Measurements from ENCODE around the gene TAS2R8. TPM values are rescaled to one million over a fixed set of nuclear protein-coding genes. Genes with fewer than 3 reads are reported as not detected.

Gene TAS2R8
- polyA plus RNA-seq, 1 donor from 2014 or later = 0.59 TPM

- no peaks in the 10 kb centered on the region for H3K9me2 ChIP-seq (ENCODE audit: insufficient read depth, low read length)
- TF ChIP-seq POLR2AphosphoS5 (IDR thresholded peaks at IDR 0.05) = no peak
- TF ChIP-seq EP300 (conservative IDR thresholded peaks at IDR 0.05; ENCODE audit: poor library complexity, severe bottlenecking) = no peak
- TF ChIP-seq REST (IDR thresholded peaks at IDR 0.05; ENCODE audit: borderline replicate concordance) = no peak
- no peak for TF ChIP-seq RAD21 (conservative IDR thresholded peaks at IDR 0.05)
- no peak for TF ChIP-seq EZH2 (IDR thresholded peaks at IDR 0.05; ENCODE audit: borderline replicate concordance, insufficient read depth, low read length, poor library complexity, severe bottlenecking)
- TF ChIP-seq, protein P1, sequence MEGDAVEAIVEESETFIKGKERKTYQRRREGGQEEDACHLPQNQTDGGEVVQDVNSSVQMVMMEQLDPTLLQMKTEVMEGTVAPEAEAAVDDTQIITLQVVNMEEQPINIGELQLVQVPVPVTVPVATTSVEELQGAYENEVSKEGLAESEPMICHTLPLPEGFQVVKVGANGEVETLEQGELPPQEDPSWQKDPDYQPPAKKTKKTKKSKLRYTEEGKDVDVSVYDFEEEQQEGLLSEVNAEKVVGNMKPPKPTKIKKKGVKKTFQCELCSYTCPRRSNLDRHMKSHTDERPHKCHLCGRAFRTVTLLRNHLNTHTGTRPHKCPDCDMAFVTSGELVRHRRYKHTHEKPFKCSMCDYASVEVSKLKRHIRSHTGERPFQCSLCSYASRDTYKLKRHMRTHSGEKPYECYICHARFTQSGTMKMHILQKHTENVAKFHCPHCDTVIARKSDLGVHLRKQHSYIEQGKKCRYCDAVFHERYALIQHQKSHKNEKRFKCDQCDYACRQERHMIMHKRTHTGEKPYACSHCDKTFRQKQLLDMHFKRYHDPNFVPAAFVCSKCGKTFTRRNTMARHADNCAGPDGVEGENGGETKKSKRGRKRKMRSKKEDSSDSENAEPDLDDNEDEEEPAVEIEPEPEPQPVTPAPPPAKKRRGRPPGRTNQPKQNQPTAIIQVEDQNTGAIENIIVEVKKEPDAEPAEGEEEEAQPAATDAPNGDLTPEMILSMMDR (IDR thresholded peaks at IDR 0.05; ENCODE audit: poor library complexity, severe bottlenecking) = no peak
- no peak for TF ChIP-seq MXI1 (conservative IDR thresholded peaks at IDR 0.05; ENCODE audit: poor library complexity, severe bottlenecking)
- TF ChIP-seq TAF1 (IDR thresholded peaks at IDR 0.05; ENCODE audit: low read depth) = no peak
- no peak for TF ChIP-seq SMC3 (conservative IDR thresholded peaks at IDR 0.05; ENCODE audit: poor library complexity)
- H3K36me3 ChIP-seq (ENCODE audit: insufficient read depth, low read length) = no peaks in the 10 kb centered on the region
These were observed 35.8 kb upstream of the TAS2R8 start for GRCh38 chr12:10842862-10843261.

DNA sequence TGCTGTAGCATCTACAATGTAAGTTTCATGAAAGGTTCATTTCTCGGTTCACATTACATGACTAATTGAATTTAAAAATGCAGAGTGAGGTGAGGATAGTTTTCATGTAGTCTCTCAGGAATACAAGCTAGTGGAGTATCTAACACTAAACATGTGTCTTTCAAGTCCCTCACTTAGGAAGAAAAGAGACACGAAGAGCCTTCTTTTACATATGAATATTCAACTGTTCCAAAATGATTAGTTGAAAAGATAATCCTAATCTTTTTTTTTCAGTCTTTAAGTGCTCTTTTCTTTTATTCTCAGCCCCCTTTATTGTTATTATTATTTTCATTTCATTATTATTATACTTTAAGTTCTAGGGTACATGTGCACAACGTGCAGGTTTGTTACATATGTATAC is 31.4 kb upstream of the TAS2R8 start:
- Histone ChIP-seq H3K27me3 (ENCODE audit: insufficient read depth, low read depth, low read length) (no peaks in the 10 kb centered on the region), H3F3A (ENCODE audit: insufficient read depth, low read length, poor library complexity, severe bottlenecking) (no peaks in the 10 kb centered on the region), H2AFZ (ENCODE audit: low read depth, low read length) (no peak overlapping the region), H3K9me2 (ENCODE audit: insufficient read depth, low read length) (no peaks in the 10 kb centered on the region), H4K20me1 (ENCODE audit: insufficient read depth) (no peaks in the 10 kb centered on the region), H3K9ac (ENCODE audit: low read length) (no peak overlapping the region), H3K36me3 (ENCODE audit: insufficient read depth, low read length) (no peaks in the 10 kb centered on the region), H3K27ac (ENCODE audit: low read length) (no peak overlapping the region), H3K79me2 (replicated peaks; ENCODE audit: insufficient read depth, low read length) (no peaks in the 10 kb centered on the region), H3K9me3 (ENCODE audit: low read length) (peaks cover 4% of the 10 kb centered on the region), H3K4me3 (ENCODE audit: low read length) (no peak overlapping the region), H3K4me2 (ENCODE audit: low read length) (no peak overlapping the region)
- no peak for TF ChIP-seq REST (IDR thresholded peaks at IDR 0.05; ENCODE audit: borderline replicate concordance)
- TF ChIP-seq TAF1 (IDR thresholded peaks at IDR 0.05; ENCODE audit: low read depth) = no peak
- TF ChIP-seq, protein P1 (IDR thresholded peaks at IDR 0.05; ENCODE audit: poor library complexity, severe bottlenecking) = no peak
- no peak for TF ChIP-seq MXI1 (conservative IDR thresholded peaks at IDR 0.05; ENCODE audit: poor library complexity, severe bottlenecking)
- TF ChIP-seq POLR2AphosphoS5 (IDR thresholded peaks at IDR 0.05) = no peak
- no peak for TF ChIP-seq RAD21 (conservative IDR thresholded peaks at IDR 0.05)
- TF ChIP-seq EP300 (conservative IDR thresholded peaks at IDR 0.05; ENCODE audit: poor library complexity, severe bottlenecking) = no peak
- TF ChIP-seq SMC3 (conservative IDR thresholded peaks at IDR 0.05; ENCODE audit: poor library complexity) = no peak
- TF ChIP-seq EZH2 (IDR thresholded peaks at IDR 0.05; ENCODE audit: borderline replicate concordance, insufficient read depth, low read length, poor library complexity, severe bottlenecking) = no peak

More at GRCh38 chr12:10842862-10843261, 35.8 kb upstream of the TAS2R8 start:
- no peaks in the 10 kb centered on the region for H3K79me2 ChIP-seq (replicated peaks; ENCODE audit: insufficient read depth, low read length)
- H3K4me3 ChIP-seq (ENCODE audit: low read length) = no peak overlapping the region
- no peaks in the 10 kb centered on the region for H3K27me3 ChIP-seq (ENCODE audit: insufficient read depth, low read depth, low read length)
- no peak overlapping the region for H3K4me2 ChIP-seq (ENCODE audit: low read length)
- no peaks in the 10 kb centered on the region for H3K9me3 ChIP-seq (ENCODE audit: low read length)
- no peak overlapping the region for H3K27ac ChIP-seq (ENCODE audit: low read length)
- H3F3A ChIP-seq (ENCODE audit: insufficient read depth, low read length, poor library complexity, severe bottlenecking) = no peaks in the 10 kb centered on the region
- H4K20me1 ChIP-seq (ENCODE audit: insufficient read depth) = no peaks in the 10 kb centered on the region
- H3K9ac ChIP-seq (ENCODE audit: low read length) = no peak overlapping the region
- no peak overlapping the region for H2AFZ ChIP-seq (ENCODE audit: low read depth, low read length)

All from neural cell (in vitro differentiated cells).